ENCODE measurements around the gene ARHGAP26. TPM values are rescaled to one million over a fixed set of nuclear protein-coding genes. Genes with fewer than 3 reads are reported as not detected.

The ARHGAP26 gene
- total RNA-seq, 4 donors from 2014 or later: 11.0 to 23.3 (median 14.3) TPM

- TF ChIP-seq POLR2A (IDR thresholded peaks at IDR 0.05) (no peak), CTCF (IDR thresholded peaks at IDR 0.05) (no peak)
- 81 to 89% methylated on average over 4 of the region's 4 CpGs for WGBS, 2 donors
These were observed 83.5 kb downstream of the ARHGAP26 start for GRCh38 chr5:142853682-142854081.

GRCh38 chr5:142856269-142856782 lies 86.1 kb downstream of the ARHGAP26 start:
- DNase-seq (ENCODE audit: low spot score in 2 of 2): no peak
- no peak for TF ChIP-seq CTCF (IDR thresholded peaks at IDR 0.05)
- TF ChIP-seq POLR2A (IDR thresholded peaks at IDR 0.05): no peak
- H3K4me3 ChIP-seq (ENCODE audit: low read depth, poor library complexity, severe bottlenecking): no peak overlapping the region
- intact Hi-C loops (cut with DNase I; ENCODE audit: low total_unique reads): no loop called here
- 92 to 93% methylated on average over 6 of the region's 6 CpGs for WGBS, 2 donors

More at GRCh38 chr5:142853682-142854081, 83.5 kb downstream of the ARHGAP26 start:
- intact Hi-C loops (cut with DNase I; ENCODE audit: low total_unique reads): no loop called here
- H3K4me3 ChIP-seq (ENCODE audit: low read depth, poor library complexity, severe bottlenecking): no peak overlapping the region
- no peak for DNase-seq (ENCODE audit: low spot score in 2 of 2)

GRCh38 chr5:142857405-142857804 lies 87.2 kb downstream of the ARHGAP26 start:
- DNase-seq (ENCODE audit: low spot score in 2 of 2): no peak
- H3K4me3 ChIP-seq (ENCODE audit: low read depth, poor library complexity, severe bottlenecking): no peak overlapping the region
- WGBS, 2 donors: 37 to 41% methylated on average over 4 of the region's 4 CpGs
- intact Hi-C loops (cut with DNase I; ENCODE audit: low total_unique reads): no loop called here
- TF ChIP-seq CTCF (IDR thresholded peaks at IDR 0.05) (no peak), POLR2A (IDR thresholded peaks at IDR 0.05) (no peak)

GRCh38 chr5:142859037-142859436 lies 88.9 kb downstream of the ARHGAP26 start:
- TF ChIP-seq CTCF (IDR thresholded peaks at IDR 0.05) (no peak), POLR2A (IDR thresholded peaks at IDR 0.05) (no peak)
- no peak overlapping the region for H3K4me3 ChIP-seq (ENCODE audit: low read depth, poor library complexity, severe bottlenecking)
- peak in 1 of 2 donors; percentile 10 for DNase-seq (ENCODE audit: low spot score in 2 of 2)
- 98% methylated on average over 2 of the region's 2 CpGs for WGBS, 2 donors
- intact Hi-C loops (cut with DNase I; ENCODE audit: low total_unique reads): no loop called here

- TF ChIP-seq POLR2A (IDR thresholded peaks at IDR 0.05) (no peak), CTCF (IDR thresholded peaks at IDR 0.05) (no peak)
- H3K4me3 ChIP-seq (ENCODE audit: low read depth, poor library complexity, severe bottlenecking): no peak overlapping the region
- 58 to 69% methylated on average over 2 of the region's 2 CpGs for WGBS, 2 donors
- DNase-seq (ENCODE audit: low spot score in 2 of 2): peak in 1 of 2 donors; percentile 70
- intact Hi-C loops (cut with DNase I; ENCODE audit: low total_unique reads): no loop called here
These were observed 90.1 kb downstream of the ARHGAP26 start for GRCh38 chr5:142860270-142860669.

GRCh38 chr5:142861011-142861410 lies 90.8 kb downstream of the ARHGAP26 start:
- WGBS, 2 donors: 73 to 76% methylated on average over 7 of the region's 7 CpGs
- peak in 1 of 2 donors; percentile 64 for DNase-seq (ENCODE audit: low spot score in 2 of 2)
- no peak for TF ChIP-seq CTCF (IDR thresholded peaks at IDR 0.05)
- TF ChIP-seq POLR2A (IDR thresholded peaks at IDR 0.05): no peak
- intact Hi-C loops (cut with DNase I; ENCODE audit: low total_unique reads): no loop called here
- no peak overlapping the region for H3K4me3 ChIP-seq (ENCODE audit: low read depth, poor library complexity, severe bottlenecking)

Data from lower leg skin (tissue), 4 donors.